Omental fat pad (tissue), 4 donors: ENCODE data around the gene XIRP1. TPM values are rescaled to one million over a fixed set of nuclear protein-coding genes. Genes with fewer than 3 reads are reported as not detected.

Experiments
- ATAC-seq: fragments of 150-250 bp; one replicate; pipeline ENCODE4 v1.9.1; 2016; ENCODE audit warnings: mild to moderate bottlenecking, moderate library complexity; ENCODE audit not compliant: low FRiP score
- DNase-seq: peaks from one replicate; pipeline ENCODE4 v3.0.0-alpha.2; 2019; ENCODE audit warnings: low spot score
- CTCF ChIP-seq, 3 donors: fragments of 450-650 bp; IDR thresholded peaks; one replicate each; pipeline ENCODE4 v1.5.1; 2016 to 2017; ENCODE audit warnings: antibody characterized with exemption in 3 of 3, mild to moderate bottlenecking in 3 of 3, moderate library complexity in 2 of 3
- total RNA-seq, 4 donors: library from RNA; depleted of rRNA; stranded (reverse); fragments of >200 nt; gene quantifications; one replicate each; pipeline ENCODE4 v1.1.0, GENCODE V29; 2016

Gene XIRP1
- total RNA-seq, 4 donors from 2014 or later: 0.65 to 2.0 TPM; not detected in 2

DNA sequence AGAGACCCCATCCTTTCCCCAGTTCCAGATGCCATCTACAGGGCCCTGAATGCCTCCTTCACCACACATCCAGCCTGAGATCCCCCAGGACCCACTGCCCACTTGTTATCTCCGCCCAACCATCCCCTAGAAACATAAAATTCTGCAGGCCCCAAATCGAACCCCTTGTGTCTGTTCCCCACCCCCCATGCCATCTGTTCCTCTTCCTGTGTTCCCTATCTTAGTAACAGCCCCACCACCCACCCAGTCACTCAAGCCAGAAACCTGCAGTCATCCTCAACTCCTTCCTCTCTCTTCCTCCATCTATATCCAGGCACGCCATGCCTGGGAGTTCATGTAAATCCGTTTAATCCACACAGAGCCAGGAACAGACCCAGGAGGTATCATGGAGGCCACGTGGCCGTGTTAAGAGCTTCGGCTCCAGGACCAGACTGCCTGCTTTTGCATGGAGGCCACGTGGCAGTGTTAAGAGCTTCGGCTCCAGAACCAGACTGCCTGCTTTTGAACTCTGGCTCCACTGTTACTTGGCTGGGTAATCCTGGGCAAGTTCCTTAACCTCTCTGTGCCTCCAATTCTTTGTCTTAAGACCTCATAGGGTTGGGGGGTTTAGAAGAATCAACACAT is 43.8 kb downstream of the XIRP1 start:
- no peak for TF ChIP-seq CTCF (IDR thresholded peaks at IDR 0.05)
- DNase-seq: no peak

DNA sequence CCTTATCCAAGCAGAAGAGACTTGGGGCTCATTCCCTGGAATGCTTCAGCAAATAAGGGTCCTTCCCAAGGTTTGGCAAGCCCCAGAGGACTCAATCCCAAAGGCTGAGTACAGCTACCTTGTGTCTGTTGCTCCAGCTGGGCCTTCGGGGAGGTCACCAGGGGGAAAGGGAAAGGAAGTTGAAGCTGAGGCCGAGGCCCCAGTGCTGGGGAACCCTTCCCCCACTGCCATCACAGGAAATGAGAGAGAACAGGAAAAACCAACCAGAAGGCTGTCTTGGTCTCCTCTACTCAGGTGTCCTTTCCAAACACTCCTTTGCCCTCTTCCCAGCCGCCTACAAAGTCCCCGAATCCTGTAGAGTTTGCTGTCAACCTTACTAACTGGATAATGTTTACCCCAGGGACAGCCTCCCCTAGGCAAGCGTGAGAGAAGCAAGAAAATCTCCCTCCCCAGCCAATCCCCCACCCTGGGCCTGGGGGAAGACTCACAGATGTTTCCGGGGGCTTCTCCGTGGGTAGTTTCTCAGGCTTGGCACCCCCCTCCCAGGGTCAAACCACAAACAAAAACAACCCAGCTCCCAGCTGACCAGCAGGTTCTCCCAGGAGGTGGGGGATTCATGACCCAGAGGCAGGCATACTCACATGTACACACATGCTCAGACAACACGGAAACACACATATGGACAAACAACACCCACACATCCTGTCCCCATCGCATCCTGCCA is 44.5 kb downstream of the XIRP1 start:
- ATAC-seq (no peak), DNase-seq (no peak)
- TF ChIP-seq CTCF (IDR thresholded peaks at IDR 0.05): no peak

More for the DNA sequence above, 43.8 kb downstream of the XIRP1 start:
- no peak for ATAC-seq

DNA sequence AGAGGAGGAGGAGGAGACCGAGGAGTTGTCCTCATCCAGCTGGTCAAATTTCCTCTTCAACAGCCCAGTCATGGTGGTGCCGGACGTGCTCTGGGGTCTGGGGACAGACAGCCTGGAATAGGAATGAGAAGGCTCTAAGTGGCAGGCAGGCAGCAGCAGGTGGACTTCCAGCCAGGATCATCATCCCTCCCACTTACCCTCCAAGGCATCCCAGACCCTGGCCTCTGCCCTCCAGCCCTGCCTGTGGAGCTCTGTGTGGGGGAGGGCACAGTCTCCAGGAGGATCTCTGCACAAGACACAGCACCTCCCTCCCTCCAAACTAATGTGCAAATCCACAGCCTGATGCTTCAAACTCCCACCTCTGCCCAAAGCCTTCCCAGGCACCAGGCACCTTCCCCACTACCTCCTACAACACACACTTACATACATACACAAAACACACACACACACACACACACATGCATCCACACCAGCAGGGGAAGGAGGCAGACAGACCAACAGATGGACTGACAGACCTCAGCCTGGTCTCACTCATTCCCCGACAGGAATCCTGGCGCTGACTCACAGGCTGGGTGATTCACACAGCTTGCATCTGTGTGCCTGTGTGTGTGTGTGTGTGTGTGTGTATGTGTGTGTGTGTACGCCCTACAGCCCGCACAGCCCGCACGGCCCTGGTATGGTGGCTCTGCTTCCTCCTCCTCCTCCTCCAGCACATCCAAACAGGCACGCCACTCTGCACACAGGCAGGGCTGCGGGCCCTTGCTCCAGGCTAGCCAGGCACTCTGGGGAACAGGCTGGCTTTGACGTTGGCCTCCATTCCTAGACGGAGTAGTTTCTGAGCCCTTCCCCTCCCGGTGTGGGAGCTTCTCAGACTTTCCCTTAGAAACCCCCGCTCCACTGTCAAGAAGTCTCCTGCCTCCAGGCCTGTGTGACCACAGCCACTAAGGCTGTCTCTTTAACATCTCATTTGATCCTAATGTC is 45.5 kb downstream of the XIRP1 start:
- ATAC-seq: peak; percentile 69
- no peak for TF ChIP-seq CTCF (IDR thresholded peaks at IDR 0.05)
- DNase-seq: peak; percentile 79

GRCh38 chr3:39146083-39146501 is 46.3 kb downstream of the XIRP1 start:
- TF ChIP-seq CTCF (IDR thresholded peaks at IDR 0.05): no peak
- DNase-seq (no peak), ATAC-seq (no peak)

GRCh38 chr3:39144748-39145380 is 47.5 kb downstream of the XIRP1 start:
- no peak for TF ChIP-seq CTCF (IDR thresholded peaks at IDR 0.05)
- ATAC-seq (no peak), DNase-seq (no peak)

DNA sequence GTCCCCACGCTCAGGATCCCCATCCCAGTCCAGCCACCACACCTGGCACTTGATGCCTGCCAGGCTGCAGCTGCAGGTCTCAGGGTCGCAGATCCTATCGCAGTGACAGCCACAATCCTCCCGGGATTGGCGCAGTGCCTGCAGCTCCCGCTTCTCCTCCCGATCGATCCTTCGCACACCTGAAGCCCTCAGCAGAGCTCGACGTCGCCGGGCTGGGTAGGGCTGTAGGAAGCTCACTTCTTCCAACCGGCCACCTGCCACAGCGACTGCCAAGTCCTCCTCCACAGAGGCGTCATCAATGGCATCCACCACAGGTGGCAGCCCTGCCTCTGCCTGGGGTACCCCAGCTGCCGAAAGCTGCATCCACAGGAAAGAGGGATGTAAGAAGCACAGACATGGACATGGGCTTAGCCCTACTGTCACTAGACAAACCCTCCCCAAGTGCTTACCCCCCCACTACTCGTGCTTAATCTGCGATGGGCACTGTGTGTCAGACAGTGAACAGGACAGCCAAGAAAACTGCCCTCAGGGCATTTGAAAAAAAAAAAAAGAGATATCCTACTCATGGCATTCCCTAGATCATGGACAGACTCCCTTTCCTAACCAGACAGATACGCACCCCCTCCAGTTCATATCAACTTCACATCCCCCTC is 48.2 kb downstream of the XIRP1 start:
- DNase-seq (no peak), ATAC-seq (no peak)
- TF ChIP-seq CTCF (IDR thresholded peaks at IDR 0.05): no peak
